Endothelial cell of umbilical vein (primary cell): Measurements from ENCODE around the gene BRWD1.

Experiments
- FOS ChIP-seq: IDR thresholded peaks from 2 replicates; pipeline ENCODE4 v1.6.1; 2011; ENCODE audit warnings: mild to moderate bottlenecking, low read length, moderate library complexity, borderline replicate concordance; ENCODE audit not compliant: insufficient read depth
- POLR2A ChIP-seq: IDR thresholded peaks from 2 replicates; pipeline ENCODE4 v1.6.1; 2012; ENCODE audit warnings: low read depth, mild to moderate bottlenecking, control low read depth, low read length
- POLR2AphosphoS5 ChIP-seq: IDR thresholded peaks from 2 replicates; pipeline ENCODE4 v1.6.1; 2012; ENCODE audit warnings: low read depth, mild to moderate bottlenecking, control low read depth, low read length, moderate library complexity; ENCODE audit not compliant: insufficient read depth
- TF ChIP-seq, protein P1 (sequence below), 2 donors: IDR thresholded peaks; 1 replicate in 1 of 2; 2 replicates in 1 of 2; pipeline ENCODE4 v1.5.1; 2011; ENCODE audit warnings: low read length in 2 of 2, mild to moderate bottlenecking in 2 of 2, moderate library complexity in 2 of 2, control low read depth in 1 of 2, inconsistent platforms in 1 of 2, low read depth in 1 of 2; ENCODE audit not compliant: insufficient read depth in 1 of 2; ENCODE audit errors: extremely low read depth in 1 of 2
- TF ChIP-seq, protein P2 (sequence below): IDR thresholded peaks from 2 replicates; pipeline ENCODE4 v1.6.1; 2011; ENCODE audit not compliant: insufficient read depth, insufficient read length

DNA sequence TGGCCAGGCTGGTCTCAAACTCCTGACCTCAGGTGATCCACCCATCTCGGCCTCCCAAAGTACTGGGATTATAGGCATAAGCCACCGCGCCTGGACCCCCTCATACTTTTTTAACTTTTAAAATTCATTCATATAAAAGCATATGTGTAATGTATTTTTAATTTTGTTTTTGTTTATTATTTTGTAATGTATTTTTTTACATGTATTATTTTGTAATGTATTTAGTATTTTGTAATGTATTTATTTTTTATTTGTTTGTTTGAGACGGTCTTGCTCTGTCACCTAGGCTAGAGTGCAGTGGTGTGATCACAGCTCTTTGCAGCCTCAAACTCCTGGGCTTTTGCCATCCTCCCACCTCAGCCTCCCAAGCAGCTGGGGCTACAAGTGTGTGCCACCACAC lies 12.0 kb upstream of the BRWD1 start:
- TF ChIP-seq POLR2AphosphoS5 = no peak
- no peak for TF ChIP-seq FOS
- TF ChIP-seq, protein P1, sequence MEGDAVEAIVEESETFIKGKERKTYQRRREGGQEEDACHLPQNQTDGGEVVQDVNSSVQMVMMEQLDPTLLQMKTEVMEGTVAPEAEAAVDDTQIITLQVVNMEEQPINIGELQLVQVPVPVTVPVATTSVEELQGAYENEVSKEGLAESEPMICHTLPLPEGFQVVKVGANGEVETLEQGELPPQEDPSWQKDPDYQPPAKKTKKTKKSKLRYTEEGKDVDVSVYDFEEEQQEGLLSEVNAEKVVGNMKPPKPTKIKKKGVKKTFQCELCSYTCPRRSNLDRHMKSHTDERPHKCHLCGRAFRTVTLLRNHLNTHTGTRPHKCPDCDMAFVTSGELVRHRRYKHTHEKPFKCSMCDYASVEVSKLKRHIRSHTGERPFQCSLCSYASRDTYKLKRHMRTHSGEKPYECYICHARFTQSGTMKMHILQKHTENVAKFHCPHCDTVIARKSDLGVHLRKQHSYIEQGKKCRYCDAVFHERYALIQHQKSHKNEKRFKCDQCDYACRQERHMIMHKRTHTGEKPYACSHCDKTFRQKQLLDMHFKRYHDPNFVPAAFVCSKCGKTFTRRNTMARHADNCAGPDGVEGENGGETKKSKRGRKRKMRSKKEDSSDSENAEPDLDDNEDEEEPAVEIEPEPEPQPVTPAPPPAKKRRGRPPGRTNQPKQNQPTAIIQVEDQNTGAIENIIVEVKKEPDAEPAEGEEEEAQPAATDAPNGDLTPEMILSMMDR (IDR thresholded peaks at IDR 0.05; ENCODE audit: extremely low read depth in 1 of 2, insufficient read depth in 1 of 2, low read depth in 1 of 2, low read length in 2 of 2) = no peak
- no peak for TF ChIP-seq POLR2A
- TF ChIP-seq, protein P2, sequence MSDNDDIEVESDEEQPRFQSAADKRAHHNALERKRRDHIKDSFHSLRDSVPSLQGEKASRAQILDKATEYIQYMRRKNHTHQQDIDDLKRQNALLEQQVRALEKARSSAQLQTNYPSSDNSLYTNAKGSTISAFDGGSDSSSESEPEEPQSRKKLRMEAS = no peak
